Colon (tissue), 2 donors: ENCODE results near the gene RASSF7.

ENCODE experiments used
- FAIRE-seq: peaks from 2 replicates; lab custom pipeline; 2012; peaks lifted over from hg19 to GRCh38; lab: Jason Lieb, UNC
- donor health status: control.
- donor health status: control.

Gene RASSF7

GRCh38 chr11:532986-533585, 27.7 kb upstream of the RASSF7 start:
- no peak for FAIRE-seq

GRCh38 chr11:533586-534395, 27.0 kb upstream of the RASSF7 start:
- no peak for FAIRE-seq

- no peak for FAIRE-seq
These were observed 26.2 kb upstream of the RASSF7 start for GRCh38 chr11:534396-535209.

GRCh38 chr11:535210-535518, 25.6 kb upstream of the RASSF7 start:
- no peak for FAIRE-seq

GRCh38 chr11:535519-536454, 25.0 kb upstream of the RASSF7 start, which contains the start of gene HRAS:
Gene HRAS, minus strand, starts transcription at chr11:535576.
- no peak for FAIRE-seq

- FAIRE-seq, result no peak
These were observed 23.7 kb upstream of the RASSF7 start, which contains the start of gene LRRC56 for GRCh38 chr11:536841-537621. Gene LRRC56, plus strand, starts transcription at chr11:537527. Its CDS starts 3,158 bp downstream, at chr11:540685.

- no peak for FAIRE-seq
These were observed 22.9 kb upstream of the RASSF7 start for GRCh38 chr11:537622-538430.

GRCh38 chr11:538431-539051, 22.2 kb upstream of the RASSF7 start:
- no peak for FAIRE-seq

- FAIRE-seq, result no peak
These were observed 20.7 kb upstream of the RASSF7 start for GRCh38 chr11:539971-540481.

- FAIRE-seq, result no peak
These were observed 20.0 kb upstream of the RASSF7 start for GRCh38 chr11:540583-541432.

- FAIRE-seq, result no peak
These were observed 19.3 kb upstream of the RASSF7 start for GRCh38 chr11:541433-541885.

- no peak for FAIRE-seq
These were observed 16.0 kb upstream of the RASSF7 start for GRCh38 chr11:544817-545166.

GRCh38 chr11:545171-545570, 15.6 kb upstream of the RASSF7 start:
- FAIRE-seq, result no peak

- FAIRE-seq, result no peak
These were observed 11.8 kb upstream of the RASSF7 start for GRCh38 chr11:548700-549603.

- FAIRE-seq, result no peak
These were observed 10.6 kb upstream of the RASSF7 start for GRCh38 chr11:550021-550745.

- FAIRE-seq, result no peak
These were observed 10.1 kb upstream of the RASSF7 start for GRCh38 chr11:550746-551085.

GRCh38 chr11:551131-551530, 9.6 kb upstream of the RASSF7 start:
- FAIRE-seq, result no peak
